Activated CD4-positive, alpha-beta T cell treated with anti-CD3 and anti-CD28 coated beads for 24 hours (primary cell): ENCODE measurements around the gene MSH3.
"Not testable (repeated sequence)": the region's sequence is repeated elsewhere in the genome, so short reads cannot be mapped to it uniquely, and the experiment has no call there.

ENCODE experiments used
- DNase-seq, 2 donors: peaks; one replicate each; pipeline ENCODE4 v3.0.0-alpha.2; 2020; ENCODE audit warnings: low read depth in 2 of 2

Gene MSH3

GRCh38 chr5:80902624-80903023 is 248.2 kb downstream of the MSH3 start:
- not testable (repeated sequence) for DNase-seq

GRCh38 chr5:80904533-80905187 is 250.2 kb downstream of the MSH3 start:
- DNase-seq: no peak

GRCh38 chr5:80905405-80905804 is 251.0 kb downstream of the MSH3 start:
- DNase-seq: no peak

GRCh38 chr5:80912479-80912878 is 258.0 kb downstream of the MSH3 start:
- no peak for DNase-seq

DNA sequence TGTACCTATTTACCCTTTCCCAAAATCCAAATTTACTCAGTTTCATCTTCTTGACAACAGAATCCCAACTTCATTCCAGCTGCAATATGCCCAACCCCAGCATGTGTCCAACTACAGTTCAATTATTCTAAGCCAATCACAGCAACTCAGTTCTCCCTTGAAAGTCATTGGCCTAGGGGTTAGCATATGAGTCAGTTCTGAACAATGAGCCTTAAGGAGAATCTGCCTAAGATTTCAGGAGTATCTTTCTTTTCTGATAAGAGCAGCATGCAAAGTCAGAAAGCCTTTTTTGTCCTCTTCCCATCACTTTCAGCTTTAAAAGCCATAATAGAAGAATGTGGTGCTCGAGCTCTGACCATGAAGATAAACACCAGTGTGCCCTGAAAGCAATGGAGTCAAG is 261.3 kb downstream of the MSH3 start:
- no peak for DNase-seq

DNA sequence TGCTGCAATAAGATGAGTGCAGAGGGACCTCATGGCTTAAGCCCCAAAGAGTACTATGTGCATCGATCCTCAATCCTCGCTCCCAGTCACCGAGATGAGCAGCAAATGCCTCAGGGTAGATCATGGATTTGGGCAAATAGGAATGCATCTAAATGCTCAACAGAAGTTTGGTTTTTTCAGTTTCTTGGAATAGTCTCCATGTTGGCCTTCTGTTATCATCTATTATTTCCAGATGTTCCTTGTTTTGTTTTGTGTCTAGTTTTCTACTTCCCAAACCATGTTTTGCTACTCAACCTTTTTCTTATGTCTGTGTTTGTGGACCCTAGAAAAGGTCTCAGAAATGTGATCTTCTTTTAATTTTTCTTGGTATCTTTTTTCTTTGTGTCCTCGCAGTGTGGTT is 262.2 kb downstream of the MSH3 start:
- DNase-seq: no peak

GRCh38 chr5:80917631-80918030 is 263.2 kb downstream of the MSH3 start:
- DNase-seq: no peak

- no peak for DNase-seq
These were observed 265.3 kb downstream of the MSH3 start for GRCh38 chr5:80919678-80920196.

GRCh38 chr5:80920333-80920732 is 265.9 kb downstream of the MSH3 start:
- DNase-seq: no peak

DNA sequence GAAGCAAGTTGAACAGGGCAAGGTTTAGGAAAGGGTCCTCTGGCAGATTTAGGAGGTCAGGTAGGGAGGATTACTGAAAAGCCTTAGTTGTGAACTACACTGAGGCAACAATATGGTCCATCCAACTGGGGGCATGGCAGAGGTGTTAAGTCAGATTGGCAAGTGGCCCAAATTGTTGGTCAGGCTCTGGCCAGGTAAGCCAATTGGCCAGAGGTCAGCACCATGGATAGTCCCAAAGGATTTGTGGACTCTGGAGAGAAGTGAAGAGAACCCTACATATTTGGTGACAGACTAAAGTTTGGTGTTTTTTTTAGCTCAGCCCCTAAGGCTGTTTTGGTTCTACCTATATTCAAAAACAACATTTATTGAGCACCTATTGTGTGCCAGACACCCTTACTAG is 266.6 kb downstream of the MSH3 start:
- no peak for DNase-seq

DNA sequence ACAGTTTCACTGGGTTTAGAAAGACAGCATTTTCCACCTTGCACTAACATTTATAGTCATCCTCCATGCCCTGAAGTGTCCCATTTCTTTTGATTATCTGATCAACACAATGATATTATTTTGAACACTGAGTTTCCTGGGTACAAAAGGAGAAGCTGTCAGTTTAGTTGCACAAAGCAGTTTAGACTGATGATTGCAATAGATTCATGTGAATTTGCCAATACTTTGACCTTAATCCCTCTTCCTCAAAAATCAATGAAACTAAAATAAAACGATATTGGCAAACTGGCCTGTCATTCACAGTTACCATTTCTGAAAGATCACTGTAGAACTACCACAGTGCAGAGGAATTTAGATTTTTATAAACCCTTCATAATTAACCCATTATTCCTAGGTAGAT is 271.5 kb downstream of the MSH3 start:
- no peak for DNase-seq
